Loucy (cell line): Measurements from ENCODE around the gene STEAP4.

Source experiments
- H2AFZ ChIP-seq: fragments of 200-600 bp; sonication (generic); 2 replicates; pipeline ENCODE4 v1.6.0; 2016; ENCODE audit warnings: antibody characterized with exemption, mild to moderate bottlenecking, low read length, moderate library complexity
- H3F3A ChIP-seq: fragments of 200-600 bp; 2 replicates; pipeline ENCODE4 v1.6.0; 2016; ENCODE audit warnings: antibody characterized with exemption, low read depth, mild to moderate bottlenecking
- H3K27me3 ChIP-seq: fragments of 200-600 bp; sonication (generic); 2 replicates; pipeline ENCODE4 v1.6.1; 2014; ENCODE audit warnings: low read length, mild to moderate bottlenecking; ENCODE audit not compliant: insufficient read depth, poor library complexity, severe bottlenecking
- H3K36me3 ChIP-seq: fragments of 200-600 bp; sonication (generic); 2 replicates; pipeline ENCODE4 v1.6.1; 2016; ENCODE audit warnings: low read length; ENCODE audit not compliant: insufficient read depth
- H3K4me1 ChIP-seq: fragments of 200-600 bp; sonication (generic); 2 replicates; pipeline ENCODE4 v1.5.1; 2014; ENCODE audit warnings: low read length, mild to moderate bottlenecking; ENCODE audit not compliant: insufficient read depth, poor library complexity, severe bottlenecking
- H3K4me2 ChIP-seq: fragments of 200-600 bp; sonication (generic); 2 replicates; pipeline ENCODE4 v1.6.0; 2014; ENCODE audit warnings: antibody characterized with exemption, low read length, low read depth, mild to moderate bottlenecking; ENCODE audit not compliant: poor library complexity, severe bottlenecking
- H3K4me3 ChIP-seq: fragments of 200-600 bp; sonication (generic); 2 replicates; pipeline ENCODE4 v1.5.1; 2014; ENCODE audit warnings: low read length, mild to moderate bottlenecking, mixed read lengths; ENCODE audit not compliant: poor library complexity, severe bottlenecking
- H3K79me2 ChIP-seq: fragments of 200-600 bp; sonication (generic); 2 replicates; pipeline ENCODE4 v1.6.1; 2014; ENCODE audit warnings: low read length; ENCODE audit not compliant: insufficient read depth
- H3K9ac ChIP-seq: fragments of 200-600 bp; sonication (generic); 2 replicates; pipeline ENCODE4 v1.6.0; 2014; ENCODE audit warnings: mild to moderate bottlenecking, low read depth, low read length, moderate library complexity; ENCODE audit not compliant: poor library complexity, severe bottlenecking
- H3K9me2 ChIP-seq: fragments of 200-600 bp; sonication (generic); replicated peaks from 2 replicates; pipeline ENCODE4 v1.6.1; 2016; ENCODE audit warnings: low read depth, low read length, mixed read lengths
- H3K9me3 ChIP-seq: fragments of 200-600 bp; sonication (generic); 2 replicates; pipeline ENCODE4 v1.6.1; 2014; ENCODE audit warnings: mild to moderate bottlenecking, antibody characterized with exemption, low read length, low read depth; ENCODE audit not compliant: insufficient read depth
- H4K20me1 ChIP-seq: fragments of 200-600 bp; sonication (generic); 2 replicates; pipeline ENCODE4 v1.6.0; 2014; ENCODE audit warnings: antibody characterized with exemption, low read length, mild to moderate bottlenecking; ENCODE audit not compliant: insufficient read depth, poor library complexity, severe bottlenecking
- CTCF ChIP-seq: fragments of 200-600 bp; sonication (generic); conservative IDR thresholded peaks from 2 replicates; pipeline ENCODE4 v1.5.1; 2014; ENCODE audit warnings: mild to moderate bottlenecking, antibody characterized with exemption, low read length
- EZH2phosphoT487 ChIP-seq: fragments of 200-600 bp; IDR thresholded peaks from 2 replicates; pipeline ENCODE4 v1.6.1; 2018; ENCODE audit warnings: antibody characterized with exemption, mild to moderate bottlenecking, moderate library complexity, borderline replicate concordance

The STEAP4 gene

GRCh38 chr7:88289564-88290025 lies 17.1 kb downstream of the STEAP4 start:
- H2AFZ ChIP-seq = no peak overlapping the region
- no peak overlapping the region for H3K4me3 ChIP-seq
- TF ChIP-seq CTCF (no peak), EZH2phosphoT487 (no peak)
- no peak overlapping the region for H3K4me2 ChIP-seq
- no peaks in the 10 kb centered on the region for H4K20me1 ChIP-seq
- H3F3A ChIP-seq = no peaks in the 10 kb centered on the region
- H3K27me3 ChIP-seq = no peaks in the 10 kb centered on the region
- H3K9ac ChIP-seq = no peak overlapping the region
- H3K9me3 ChIP-seq = no peaks in the 10 kb centered on the region
- no peaks in the 10 kb centered on the region for H3K79me2 ChIP-seq
- no peaks in the 10 kb centered on the region for H3K9me2 ChIP-seq
- H3K4me1 ChIP-seq = no peaks in the 10 kb centered on the region
- no peaks in the 10 kb centered on the region for H3K36me3 ChIP-seq

GRCh38 chr7:88281749-88282148 lies 24.9 kb downstream of the STEAP4 start:
- no peaks in the 10 kb centered on the region for H3K4me1 ChIP-seq
- no peaks in the 10 kb centered on the region for H3K79me2 ChIP-seq
- H3K9me3 ChIP-seq = no peaks in the 10 kb centered on the region
- H3K4me2 ChIP-seq = no peak overlapping the region
- no peak overlapping the region for H2AFZ ChIP-seq
- H3F3A ChIP-seq = no peaks in the 10 kb centered on the region
- no peak overlapping the region for H3K4me3 ChIP-seq
- H3K27me3 ChIP-seq = no peaks in the 10 kb centered on the region
- no peaks in the 10 kb centered on the region for H3K9me2 ChIP-seq
- TF ChIP-seq EZH2phosphoT487 (no peak), CTCF (no peak)
- H3K9ac ChIP-seq = no peak overlapping the region
- no peaks in the 10 kb centered on the region for H4K20me1 ChIP-seq
- no peaks in the 10 kb centered on the region for H3K36me3 ChIP-seq

GRCh38 chr7:88280801-88281200 lies 25.9 kb downstream of the STEAP4 start:
- no peak overlapping the region for H3K4me2 ChIP-seq
- H3K27me3 ChIP-seq = no peaks in the 10 kb centered on the region
- H3K4me1 ChIP-seq = no peaks in the 10 kb centered on the region
- no peak overlapping the region for H3K4me3 ChIP-seq
- H3K79me2 ChIP-seq = no peaks in the 10 kb centered on the region
- H3K9me2 ChIP-seq = no peaks in the 10 kb centered on the region
- H3K9me3 ChIP-seq = no peaks in the 10 kb centered on the region
- no peaks in the 10 kb centered on the region for H3K36me3 ChIP-seq
- no peak overlapping the region for H2AFZ ChIP-seq
- H3K9ac ChIP-seq = no peak overlapping the region
- TF ChIP-seq CTCF (no peak), EZH2phosphoT487 (no peak)
- no peaks in the 10 kb centered on the region for H4K20me1 ChIP-seq
- no peaks in the 10 kb centered on the region for H3F3A ChIP-seq
